Activated CD4-positive, CD25-positive, alpha-beta regulatory T cell treated with anti-CD3 and anti-CD28 coated beads, Interleukin-2, amount 50 U/mL, for 16 hours (primary cell): ENCODE results near the gene WASF2.

Source experiments
- DNase-seq: peaks from one replicate; pipeline ENCODE4 v3.0.0-alpha.2; 2020; ENCODE audit warnings: low read depth, low spot score

Gene WASF2

GRCh38 chr1:27380224-27380623 lies 109.7 kb downstream of the WASF2 start:
- no peak for DNase-seq

- no peak for DNase-seq
Observed at GRCh38 chr1:27379564-27380122, 110.3 kb downstream of the WASF2 start.

GRCh38 chr1:27377760-27378495 lies 112.0 kb downstream of the WASF2 start:
- no peak for DNase-seq

- DNase-seq, result no peak
Observed at GRCh38 chr1:27374362-27375086, 115.4 kb downstream of the WASF2 start, which contains the start of gene FCN3. Gene FCN3, minus strand, starts transcription at chr1:27374824. Its CDS starts 6 bp downstream, at chr1:27374818.

GRCh38 chr1:27372808-27373690 lies 116.9 kb downstream of the WASF2 start:
- no peak for DNase-seq

GRCh38 chr1:27372022-27372807 lies 117.8 kb downstream of the WASF2 start:
- DNase-seq, result no peak

GRCh38 chr1:27368869-27369582 lies 120.9 kb downstream of the WASF2 start:
- DNase-seq, result no peak

- no peak for DNase-seq
Observed at GRCh38 chr1:27367160-27367650, 122.8 kb downstream of the WASF2 start.

GRCh38 chr1:27366411-27367159 lies 123.4 kb downstream of the WASF2 start, which contains the start of gene MAP3K6:
Gene MAP3K6, minus strand, starts transcription at chr1:27366961. Its CDS starts 364 bp downstream, at chr1:27366597.
- DNase-seq, result no peak

- DNase-seq, result peak; percentile 42
Observed at GRCh38 chr1:27366113-27366410, 123.9 kb downstream of the WASF2 start.

GRCh38 chr1:27365372-27366112 lies 124.4 kb downstream of the WASF2 start:
- peak; percentile 55 for DNase-seq

- DNase-seq, result no peak
Observed at GRCh38 chr1:27364696-27365371, 125.1 kb downstream of the WASF2 start.

- no peak for DNase-seq
Observed at GRCh38 chr1:27363766-27364695, 125.9 kb downstream of the WASF2 start.

GRCh38 chr1:27361553-27361952 lies 128.4 kb downstream of the WASF2 start:
- no peak for DNase-seq

GRCh38 chr1:27361044-27361402 lies 128.9 kb downstream of the WASF2 start:
- no peak for DNase-seq

- no peak for DNase-seq
Observed at GRCh38 chr1:27360159-27361043, 129.6 kb downstream of the WASF2 start.
